HG03060 (cell line): ENCODE measurements around the gene STX18.

Experiments used
- ATAC-seq: cut with Tn5 transposase; IDR thresholded peaks from one replicate; pipeline ENCODE4 v1.9.1; 2021; ENCODE audit warnings: low read depth, moderate number of reproducible peaks; ENCODE audit not compliant: unreplicated experiment

Gene STX18

DNA sequence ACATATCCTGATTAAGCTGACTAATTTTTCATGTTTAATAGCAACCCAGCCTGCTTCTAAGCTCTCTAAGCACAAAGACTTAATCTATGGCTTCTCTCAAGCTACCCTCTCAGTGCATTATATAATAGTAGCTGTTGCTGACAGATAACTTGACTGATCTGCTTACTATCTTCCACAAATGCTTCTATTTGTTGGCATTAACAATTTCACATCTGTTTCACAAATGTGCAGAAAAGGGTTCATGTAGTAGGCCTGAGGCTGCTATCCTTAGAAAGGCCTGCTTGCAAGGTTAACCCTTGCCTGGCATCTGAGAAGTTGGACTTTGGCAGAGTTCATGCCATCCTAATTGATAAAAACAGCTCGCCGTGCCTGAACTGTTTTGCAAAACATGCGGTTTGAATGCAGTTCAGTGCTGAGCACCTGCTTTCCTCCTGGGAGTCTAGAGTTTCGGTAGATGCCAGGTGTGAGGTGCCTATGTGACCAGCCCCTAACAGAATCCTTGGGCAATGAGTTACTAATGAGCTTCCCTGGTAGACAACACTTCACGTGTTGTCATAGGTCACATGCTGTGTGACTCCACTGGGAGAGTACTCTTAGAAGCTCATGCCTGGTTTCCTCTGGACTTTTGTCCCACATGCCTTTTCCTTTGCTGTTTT lies 86.5 kb downstream of the STX18 start:
- peak; percentile 84 for ATAC-seq

DNA sequence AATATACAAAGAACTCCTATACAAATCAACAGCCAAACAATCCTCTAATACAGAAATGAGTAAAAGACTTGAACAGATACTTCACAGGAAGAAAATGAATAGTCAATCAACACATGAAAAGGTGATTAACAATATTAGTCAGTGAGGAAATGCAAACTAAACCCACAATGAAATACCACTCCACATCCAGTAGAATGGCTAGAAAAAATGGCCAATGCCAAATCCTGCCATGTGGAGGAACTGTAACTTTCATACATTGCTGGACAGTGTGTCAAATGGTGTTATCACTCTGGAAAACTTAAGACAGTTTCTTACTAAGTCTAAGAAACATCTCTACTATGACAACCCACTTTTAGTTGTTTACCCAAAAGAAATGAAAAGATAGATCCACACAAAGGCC lies 95.4 kb downstream of the STX18 start:
- ATAC-seq, result no peak

DNA sequence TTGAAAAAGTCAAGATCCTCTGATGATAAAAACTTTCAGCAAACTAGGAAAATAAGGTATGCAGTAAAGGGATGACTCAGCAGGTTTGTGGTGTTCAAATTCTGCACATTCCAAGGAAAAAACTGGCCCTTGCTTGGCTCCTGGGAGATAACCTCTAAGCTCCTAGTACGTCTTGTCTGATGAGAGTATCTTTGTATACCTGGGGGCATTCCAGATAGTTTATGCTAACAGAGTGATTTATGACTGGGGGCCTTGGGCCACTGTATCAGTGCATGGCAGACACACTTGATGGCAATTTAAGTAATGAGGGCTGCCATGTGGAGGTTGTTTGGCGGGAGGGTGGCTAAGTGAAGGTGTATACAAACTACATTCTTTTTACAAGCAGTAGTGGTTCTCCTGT lies 98.0 kb downstream of the STX18 start:
- ATAC-seq, result no peak

DNA sequence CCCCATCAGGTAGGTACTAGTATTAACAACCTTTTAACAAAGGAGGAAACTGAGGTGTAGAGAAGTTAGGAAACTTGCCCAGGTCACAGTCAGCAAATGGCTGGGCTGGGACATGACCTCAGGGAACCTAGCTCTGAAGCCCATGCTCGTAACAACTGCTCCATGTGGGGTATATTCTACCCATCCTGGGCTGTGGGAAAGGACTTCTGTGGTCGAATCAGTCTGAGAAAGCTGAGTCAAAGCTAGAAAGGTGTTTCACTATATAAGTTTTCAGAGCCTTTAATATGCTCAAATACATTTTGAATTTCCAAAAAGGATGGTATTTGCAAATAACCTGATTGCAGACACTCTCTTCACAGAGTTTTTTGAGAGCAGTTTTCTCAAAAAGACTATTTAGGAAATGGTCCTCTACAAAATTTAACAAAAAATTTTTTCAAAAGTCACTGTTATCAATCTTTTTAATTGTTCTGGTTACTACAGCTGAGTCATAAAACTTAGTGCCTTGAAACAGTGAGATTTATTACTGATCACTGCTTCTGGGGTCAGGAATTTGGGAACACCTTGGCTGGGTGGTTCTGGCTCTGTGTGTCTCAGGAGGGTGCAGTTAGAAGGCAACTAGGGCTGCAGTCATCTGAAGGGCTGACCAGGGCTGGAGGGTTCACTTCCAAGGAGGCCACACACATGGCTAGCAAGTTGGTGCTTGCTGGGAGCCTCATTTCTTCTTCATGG lies 101.4 kb downstream of the STX18 start:
- no peak for ATAC-seq

DNA sequence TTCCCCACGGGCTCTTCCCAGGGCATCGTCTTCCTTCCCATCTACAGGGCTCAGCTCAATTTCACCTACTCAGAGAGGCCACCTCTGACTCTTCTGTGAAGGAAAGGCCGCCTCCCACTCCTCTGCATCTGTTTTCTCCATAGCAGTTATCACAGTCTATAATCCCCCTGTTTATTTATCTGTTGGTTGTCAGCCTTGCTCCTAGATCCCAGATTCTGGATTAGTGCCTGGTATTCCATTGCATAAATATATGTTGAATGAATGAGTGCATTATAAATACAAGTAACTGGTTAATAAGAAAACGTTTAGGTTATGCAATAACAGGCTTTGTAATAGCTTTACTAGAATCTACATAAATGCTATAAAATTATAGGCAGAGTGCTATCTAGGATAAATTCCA lies 102.1 kb downstream of the STX18 start:
- ATAC-seq, result no peak

DNA sequence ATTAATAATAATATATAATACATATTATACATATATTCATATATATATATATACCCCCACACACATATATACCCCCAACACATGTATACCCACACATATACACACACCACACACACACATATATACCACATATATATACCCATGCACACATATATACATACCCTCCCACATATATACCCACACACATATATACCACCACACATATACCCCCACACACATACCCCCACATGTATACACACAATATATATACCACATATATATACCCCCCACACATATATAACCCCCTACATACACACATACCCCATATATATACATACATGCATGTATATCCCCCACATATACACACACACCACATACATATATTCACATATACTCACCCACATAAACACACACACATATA lies 103.0 kb downstream of the STX18 start:
- no peak for ATAC-seq

DNA sequence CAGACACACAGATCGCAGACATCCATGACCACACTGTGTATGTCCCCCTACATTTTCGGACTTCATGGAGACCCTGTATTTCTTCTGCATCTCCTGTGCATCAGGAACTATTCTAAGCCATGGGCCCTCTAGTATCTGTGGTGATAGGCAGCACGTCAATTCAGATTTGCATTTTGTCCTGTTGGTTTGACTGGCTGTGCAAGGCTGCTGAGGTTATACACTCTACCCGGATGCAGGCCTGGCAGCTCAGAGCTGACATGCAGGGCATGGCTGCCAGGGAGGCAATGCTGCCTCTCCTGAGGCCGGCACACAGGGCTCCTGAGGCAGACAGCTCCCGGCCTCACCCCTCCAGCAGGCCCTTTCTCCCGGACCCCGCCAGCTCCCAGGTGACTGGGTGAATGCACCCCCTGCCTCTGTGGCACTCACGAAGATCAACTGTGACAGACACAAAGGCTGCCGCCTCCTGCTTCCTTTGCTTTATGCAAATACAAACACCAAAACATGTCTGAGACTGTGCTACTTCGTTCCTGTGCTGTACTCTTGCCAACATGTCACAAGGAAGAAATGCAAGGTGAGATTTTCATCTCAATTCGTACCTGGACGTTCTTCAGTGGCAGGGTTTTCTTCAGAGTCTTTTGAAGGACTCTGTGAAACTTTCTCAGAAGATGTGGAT lies 103.9 kb downstream of the STX18 start:
- peak; percentile 55 for ATAC-seq

DNA sequence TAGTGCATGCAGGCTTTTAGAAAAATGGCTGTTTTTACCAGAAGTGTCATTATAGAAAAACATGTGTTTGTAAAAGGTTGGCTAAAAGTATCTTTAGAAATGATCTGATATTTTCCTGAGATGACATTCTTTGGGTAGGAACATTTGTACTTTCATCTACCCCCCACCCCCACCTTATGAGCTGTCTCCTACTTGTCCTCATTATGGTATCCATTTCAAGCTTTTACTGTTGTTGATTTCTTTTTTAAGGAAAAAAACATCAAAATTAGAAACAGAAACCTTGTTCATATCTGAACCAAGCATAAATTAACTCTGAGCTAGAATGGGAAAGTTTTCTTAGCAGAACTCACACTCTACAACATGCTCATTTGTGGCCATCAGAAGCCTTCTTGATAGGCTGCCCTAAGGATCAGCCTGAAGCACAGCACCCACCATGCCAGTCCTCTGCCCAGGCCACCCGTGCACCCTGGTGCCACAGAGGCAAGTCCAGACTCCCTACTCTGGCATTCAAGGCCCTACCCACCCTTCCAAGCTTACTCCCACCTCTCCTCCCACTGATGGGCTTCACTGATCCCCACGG lies 105.5 kb downstream of the STX18 start:
- no peak for ATAC-seq

DNA sequence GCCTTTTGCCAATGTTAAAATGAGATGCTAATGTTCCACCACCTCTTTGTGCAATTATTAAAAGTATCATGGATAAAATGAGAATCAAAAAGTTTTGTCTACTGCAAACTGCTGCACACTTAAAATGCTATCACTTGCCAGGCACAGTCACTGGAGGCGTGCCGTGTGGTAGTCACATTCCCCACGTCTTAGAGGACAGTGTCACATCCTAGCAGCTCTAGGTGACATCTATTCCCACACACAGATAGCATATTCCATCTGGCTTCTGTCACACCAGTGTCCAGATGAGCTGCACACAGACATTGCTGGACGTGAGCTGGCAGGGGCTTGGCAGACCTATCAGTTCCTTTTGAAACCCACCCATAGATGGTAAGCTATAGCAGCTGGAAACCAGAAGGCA lies 107.9 kb downstream of the STX18 start:
- no peak for ATAC-seq

DNA sequence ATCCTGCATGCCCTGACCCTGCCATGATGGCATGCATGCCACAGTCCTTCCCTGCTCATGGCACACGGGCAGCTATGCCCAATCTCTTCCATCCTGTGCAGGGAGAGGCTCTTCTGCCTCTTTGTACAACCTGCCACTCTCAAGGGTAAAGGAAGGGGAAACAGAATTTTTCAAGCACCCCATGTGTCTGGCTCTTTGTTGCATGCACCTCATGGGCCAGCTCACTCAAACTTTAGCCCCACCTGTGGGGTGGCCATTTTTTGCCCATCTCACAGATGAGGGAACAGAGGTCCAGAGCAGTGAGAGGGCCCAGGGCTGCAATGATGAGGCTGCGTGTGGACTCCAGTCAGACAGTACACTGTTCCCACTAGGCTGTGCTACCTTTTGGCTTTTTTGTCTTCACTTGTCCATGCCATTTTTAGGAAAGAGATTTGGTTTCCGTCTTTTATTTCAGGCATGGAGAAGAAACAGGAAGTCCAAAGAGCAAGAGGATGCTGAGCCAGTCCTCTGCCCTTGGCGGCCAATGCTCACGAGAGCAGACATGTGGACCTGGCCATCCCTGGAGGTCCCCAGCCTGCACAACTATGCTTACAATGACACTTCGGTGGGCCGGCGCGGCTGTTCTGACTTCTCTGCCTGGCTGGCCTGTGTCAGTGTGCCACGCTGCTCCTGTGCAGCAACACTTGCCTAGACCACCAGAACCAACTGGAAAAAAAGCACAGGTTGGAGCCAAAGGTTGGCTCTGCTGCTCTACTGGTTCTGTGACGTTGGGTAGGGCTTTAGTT lies 109.3 kb downstream of the STX18 start:
- no peak for ATAC-seq

DNA sequence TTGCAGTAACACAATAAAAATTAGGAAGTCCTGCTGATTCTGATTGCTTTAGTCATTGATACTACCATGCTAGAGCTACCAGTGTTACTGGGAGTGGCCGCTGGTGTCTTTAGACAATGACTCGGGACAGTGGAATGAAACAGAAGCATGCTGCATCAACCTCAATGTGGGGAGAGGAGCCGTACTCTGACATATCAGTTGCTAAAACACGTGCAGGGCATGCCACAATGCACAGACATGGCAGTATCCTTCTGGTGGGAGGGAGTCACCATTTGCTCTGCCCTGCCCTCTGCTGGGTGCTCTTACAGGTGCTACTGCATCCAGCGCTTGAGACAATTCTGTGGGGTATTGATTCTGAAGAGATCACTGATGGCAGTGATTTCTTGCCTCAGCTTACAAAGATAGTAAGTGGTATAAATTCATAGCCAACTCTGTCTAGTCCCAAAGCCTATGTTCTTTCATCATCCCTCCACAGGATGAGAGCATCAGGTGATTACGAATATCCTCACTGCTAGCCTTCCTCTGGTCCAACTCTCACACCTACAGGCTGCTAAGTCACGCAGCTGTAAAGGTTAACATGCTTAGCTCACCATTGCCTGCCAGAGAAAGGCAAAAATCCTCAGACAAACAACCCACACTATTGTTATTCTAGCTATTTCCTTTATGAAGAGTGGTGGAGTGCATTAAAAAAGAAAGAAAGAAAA lies 111.2 kb downstream of the STX18 start:
- ATAC-seq, result peak; percentile 49

DNA sequence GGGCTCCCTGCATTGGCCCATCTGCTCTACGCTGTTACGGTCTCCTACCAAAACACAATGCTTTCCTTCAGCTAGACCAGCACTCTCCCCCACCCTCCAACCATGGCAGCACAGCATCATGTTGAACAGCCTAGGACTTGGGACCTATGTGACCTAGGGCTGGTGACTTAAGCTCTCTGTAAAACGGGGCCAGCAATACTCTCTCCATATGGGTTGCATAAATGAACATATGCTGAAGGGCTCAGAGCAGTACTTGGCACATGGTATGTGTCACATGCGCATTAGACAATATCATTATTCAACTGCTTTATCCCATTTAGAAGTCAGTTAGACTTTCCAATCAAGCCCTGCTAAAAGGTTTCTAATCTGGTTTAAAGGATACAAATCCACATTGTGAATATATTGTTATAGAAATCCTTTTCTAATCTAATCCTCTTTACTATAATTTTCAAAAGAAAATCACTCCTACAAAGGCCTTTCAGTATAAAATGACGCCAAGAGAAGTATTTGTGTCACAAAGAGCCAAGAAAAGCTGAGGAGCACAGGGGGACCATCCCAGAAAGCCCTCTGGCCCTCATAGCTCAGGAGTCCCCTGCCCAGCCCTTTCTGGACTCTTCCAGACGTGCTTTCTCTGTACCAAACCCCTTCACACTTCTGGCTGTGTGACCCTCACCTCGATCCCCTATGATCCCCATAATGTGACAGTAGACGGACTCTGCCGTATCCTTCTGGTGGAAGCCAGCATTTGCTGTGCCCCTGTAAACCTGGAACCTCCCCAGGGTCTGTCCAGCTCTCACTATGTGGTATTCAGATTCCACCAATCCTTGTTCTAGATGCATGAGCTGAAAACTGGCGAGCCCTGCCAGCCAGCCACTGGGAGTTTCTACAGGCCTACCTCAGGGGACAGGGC lies 112.6 kb downstream of the STX18 start:
- ATAC-seq, result no peak

DNA sequence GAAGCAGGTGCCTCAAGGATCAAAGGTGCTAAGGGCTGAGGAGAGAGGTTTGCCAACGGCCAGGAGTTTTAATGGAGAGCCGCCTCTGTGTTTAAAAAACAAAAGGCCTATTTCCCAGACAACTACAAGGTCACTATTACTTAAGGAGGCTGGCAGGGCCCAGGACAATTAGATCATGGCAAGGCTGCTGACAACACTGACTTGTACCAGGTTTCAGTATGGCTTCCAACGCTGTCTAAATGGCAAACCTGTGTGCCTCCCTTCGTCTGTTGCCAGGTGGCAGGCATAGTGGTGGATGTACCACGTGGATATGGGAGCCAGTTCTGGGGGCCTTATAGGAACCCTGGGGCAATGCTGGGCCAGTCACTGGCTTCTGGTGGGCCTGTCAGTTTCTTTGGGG lies 114.0 kb downstream of the STX18 start:
- no peak for ATAC-seq

DNA sequence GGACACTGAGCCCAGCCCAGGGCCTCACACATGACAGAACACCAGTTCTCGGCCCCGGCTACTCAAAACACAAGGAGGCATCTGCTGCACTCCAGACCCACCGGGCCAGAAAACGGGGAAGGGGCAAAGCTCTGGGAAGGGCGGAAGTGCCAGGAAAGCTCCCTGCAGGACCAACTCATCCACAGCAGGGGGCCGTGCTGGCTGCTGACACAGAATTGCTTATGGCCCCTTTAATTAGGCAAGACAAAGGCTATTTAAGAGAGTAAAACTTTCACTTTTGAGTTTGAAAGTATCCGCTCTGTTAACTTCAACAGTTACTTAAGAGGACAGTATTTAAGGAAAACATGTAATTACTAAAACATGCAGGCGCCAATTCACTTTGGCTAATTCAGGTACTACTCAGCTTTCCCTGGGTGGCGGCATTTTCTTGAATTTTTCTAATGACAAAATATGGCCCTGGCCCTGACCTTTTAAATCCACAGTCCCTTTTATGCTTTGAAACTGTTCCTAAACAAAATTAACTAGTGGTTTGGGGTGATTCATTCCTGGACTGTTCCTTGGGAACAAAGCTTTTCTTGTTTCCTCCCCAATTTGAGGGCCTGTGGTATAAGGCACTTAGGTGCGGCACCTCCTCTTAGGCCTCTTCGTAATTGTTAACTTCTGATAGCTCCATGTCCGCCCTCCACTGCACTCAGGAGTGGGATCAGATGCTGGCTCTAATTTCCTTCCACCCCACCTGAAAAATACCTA lies 114.6 kb downstream of the STX18 start:
- no peak for ATAC-seq

DNA sequence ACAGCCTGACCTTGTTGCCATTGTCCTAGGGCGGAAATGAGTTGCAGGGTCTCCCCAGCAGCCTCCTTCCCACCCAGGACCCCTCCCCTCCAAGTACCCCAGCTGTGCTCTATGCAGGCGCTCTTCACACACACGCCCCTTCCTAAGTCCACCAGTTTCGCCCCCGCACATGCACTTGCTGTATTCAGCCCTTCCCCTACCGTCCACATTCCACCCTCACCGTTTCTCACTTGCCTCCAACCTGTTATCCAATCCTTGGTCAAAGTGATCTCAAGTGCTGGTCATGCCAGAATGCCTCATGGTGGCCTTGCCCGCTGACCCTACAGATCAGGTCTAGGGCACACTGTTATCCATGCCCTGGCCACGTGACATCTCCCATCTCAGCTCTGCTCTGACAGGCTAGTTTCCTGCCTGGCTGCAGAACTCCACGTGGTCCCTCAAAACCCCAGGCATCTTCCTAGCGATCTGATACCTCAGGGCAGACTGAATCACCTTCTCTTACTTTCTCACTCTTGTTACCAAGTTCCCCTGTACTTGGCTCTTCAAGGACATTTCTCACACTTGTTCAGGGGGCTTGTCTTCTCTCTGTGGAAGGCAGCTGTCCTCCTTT lies 115.2 kb downstream of the STX18 start:
- no peak for ATAC-seq

DNA sequence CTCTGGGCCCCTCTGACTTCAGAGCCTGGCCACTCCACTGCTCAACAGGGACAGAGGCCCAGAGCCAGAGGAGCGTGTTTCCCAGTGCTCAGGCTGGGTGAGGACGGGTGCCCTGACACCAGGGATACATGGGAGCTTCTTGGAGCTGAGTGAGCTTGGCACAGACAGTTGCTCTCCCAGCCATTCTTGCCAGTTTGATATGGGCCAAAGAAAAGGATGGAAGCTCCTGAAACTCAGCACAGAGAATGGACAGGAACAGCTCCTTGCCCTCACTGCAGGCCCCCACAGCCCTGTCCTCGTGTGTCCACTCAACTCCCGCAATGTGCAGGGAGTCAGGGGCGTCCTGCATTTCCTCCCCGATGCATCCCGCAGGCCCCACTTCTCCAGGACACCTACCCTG lies 116.2 kb downstream of the STX18 start:
- ATAC-seq, result no peak

DNA sequence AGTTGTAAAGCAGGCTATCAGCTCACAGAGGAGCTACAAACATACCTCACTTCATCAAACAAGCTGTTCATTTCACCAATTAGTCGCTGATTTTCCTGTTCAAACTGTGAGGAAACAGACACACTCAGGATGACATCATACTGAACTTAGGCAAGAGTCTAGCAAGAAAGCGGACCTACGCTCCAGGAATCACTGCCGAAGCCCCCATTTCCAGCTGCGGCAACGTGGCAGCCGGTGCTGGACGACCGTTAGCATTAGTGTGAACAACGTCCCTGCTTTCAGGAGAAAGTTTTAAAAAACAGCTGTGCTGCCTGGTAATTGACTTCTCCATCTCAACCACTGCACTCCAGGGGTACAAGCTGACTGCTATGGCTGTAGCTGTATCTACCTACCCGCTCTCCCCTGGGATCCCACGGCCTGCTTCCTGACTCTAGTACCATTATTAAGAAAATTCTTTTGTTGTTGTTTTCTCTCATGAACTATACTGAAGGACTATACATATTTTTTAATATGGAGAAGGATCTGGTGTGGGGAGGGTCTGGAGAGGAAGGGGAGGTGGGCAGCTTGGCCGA lies 116.6 kb downstream of the STX18 start:
- ATAC-seq, result no peak
